HEK293 (cell line): ENCODE measurements around the gene MRTFB.

Source experiments
- CTCF ChIP-seq: fragments of 450-650 bp; formaldehyde crosslinking; IDR thresholded peaks from 2 replicates; pipeline ENCODE4 v1.5.1; 2016; ENCODE audit warnings: missing biosample characterization, missing genetic modification characterization
- HOXD13 ChIP-seq: sonication (generic); formaldehyde crosslinking; IDR thresholded peaks from 2 replicates; pipeline ENCODE4 v1.8.0; 2022; ENCODE audit warnings: missing genetic modification reagents, borderline replicate concordance
- REST ChIP-seq: fragments of 450-650 bp; formaldehyde crosslinking; IDR thresholded peaks from 2 replicates; pipeline ENCODE4 v1.5.1; 2016; ENCODE audit warnings: missing biosample characterization, missing genetic modification characterization
- TSHZ1 ChIP-seq: fragments of 450-650 bp; formaldehyde crosslinking; IDR thresholded peaks from 2 replicates; pipeline ENCODE4 v1.5.1; 2016; ENCODE audit warnings: missing biosample characterization, missing genetic modification characterization, borderline replicate concordance
- ZBTB1 ChIP-seq: fragments of 450-650 bp; formaldehyde crosslinking; IDR thresholded peaks from 2 replicates; pipeline ENCODE4 v1.5.1; 2016; ENCODE audit warnings: missing biosample characterization, missing genetic modification characterization
- ZFP37 ChIP-seq: fragments of 450-650 bp; formaldehyde crosslinking; IDR thresholded peaks from 2 replicates; pipeline ENCODE4 v1.5.1; 2016; ENCODE audit warnings: missing biosample characterization, missing genetic modification characterization
- ZNF280C ChIP-seq: fragments of 450-650 bp; formaldehyde crosslinking; IDR thresholded peaks from 2 replicates; pipeline ENCODE4 v1.5.1; 2016; ENCODE audit warnings: missing biosample characterization, missing genetic modification characterization
- ZNF324 ChIP-seq: fragments of 450-650 bp; formaldehyde crosslinking; IDR thresholded peaks from 2 replicates; pipeline ENCODE4 v1.5.1; 2016; ENCODE audit warnings: missing biosample characterization, missing genetic modification characterization
- ZNF626 ChIP-seq: fragments of 450-650 bp; sonication (Bioruptor Pico); formaldehyde crosslinking; IDR thresholded peaks from 2 replicates; pipeline ENCODE4 v1.5.1; 2018; ENCODE audit warnings: missing biosample characterization, missing genetic modification characterization, inconsistent platforms
- ZNF785 ChIP-seq: fragments of 450-650 bp; formaldehyde crosslinking; IDR thresholded peaks from 2 replicates; pipeline ENCODE4 v1.5.1; 2016; ENCODE audit warnings: missing biosample characterization, missing genetic modification characterization

- TF ChIP-seq ZBTB1 (no peak), ZNF785 (tag by site-specific recombination) (no peak), TSHZ1 (no peak), CTCF (tag by site-specific recombination) (no peak), HOXD13 (no peak), ZNF324 (tag by site-specific recombination) (no peak), ZNF280C (no peak), REST (no peak), ZFP37 (no peak), ZNF626 (tag by site-specific recombination) (no peak)
Measured at GRCh38 chr16:14112539-14112856, 41.4 kb downstream of the MRTFB start.
